Measurements from ENCODE around the gene TRIM64.
"Not testable (repeated sequence)": the region's sequence is repeated elsewhere in the genome, so short reads cannot be mapped to it uniquely, and the experiment has no call there.

The TRIM64 gene

GRCh38 chr11:89965737-89966136 is at the start of gene TRIM64:
TRIM64 (plus strand) TSS chr11:89966037; CDS start chr11:89968504, 2,467 bp downstream.
- not testable (repeated sequence) for DNase-seq (ENCODE audit: low read depth)

DNA sequence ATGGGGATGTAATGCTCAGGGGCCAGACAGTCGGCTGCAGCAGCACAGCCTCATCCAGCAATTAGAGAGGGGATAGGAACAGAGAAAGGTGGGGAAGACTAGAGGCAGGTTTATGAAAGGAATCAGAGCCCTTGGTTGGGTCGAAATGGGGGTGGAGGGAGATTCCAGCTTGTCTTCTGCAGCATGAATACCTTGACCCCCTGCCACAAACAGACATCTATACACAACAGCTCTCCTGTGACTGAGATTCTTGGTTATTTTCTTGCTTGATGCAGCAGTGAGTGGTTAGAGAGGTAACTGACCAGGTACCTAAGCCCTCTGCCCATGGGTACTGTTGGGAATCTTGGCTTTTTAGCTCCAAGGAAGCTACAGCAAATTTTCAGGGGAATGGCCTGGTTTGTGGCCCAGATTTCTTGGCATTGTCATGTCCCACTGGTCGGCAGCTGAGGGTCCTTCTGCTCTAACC is 43.6 kb upstream of the TRIM64 start, which contains the start of gene TRIM49D1:
TSS of gene TRIM49D1 (minus strand) at position 51 of the 466 bp plus-strand sequence. CDS start 4,535 bp downstream, outside the sequence.
- DNase-seq (ENCODE audit: low read depth), result peak; percentile 0

DNA sequence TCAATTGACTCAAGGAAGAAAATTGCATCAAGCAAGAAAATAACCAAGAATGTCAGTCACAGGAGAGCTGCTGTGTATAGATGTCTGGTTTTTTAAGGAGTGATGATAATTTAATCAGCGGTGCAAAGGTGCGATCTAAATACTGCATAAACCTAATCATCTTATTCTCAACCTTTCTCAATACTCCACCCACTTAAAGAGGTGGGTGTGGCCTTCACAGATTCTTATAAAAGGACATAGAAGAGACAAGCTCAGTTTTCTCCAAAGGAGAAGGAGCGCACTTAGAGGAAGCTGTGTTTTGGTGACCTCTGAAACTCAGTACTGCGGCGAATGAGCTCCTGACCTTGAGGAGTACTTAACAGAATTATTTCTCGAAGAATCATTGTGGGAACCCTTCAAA is 42.1 kb upstream of the TRIM64 start, which contains the start of gene TRIM49D2:
TSS of gene TRIM49D2 (plus strand) at position 301 of the 400 bp plus-strand sequence. CDS start 2,698 bp downstream, outside the sequence.
- not testable (repeated sequence) for DNase-seq (ENCODE audit: low read depth)

DNA sequence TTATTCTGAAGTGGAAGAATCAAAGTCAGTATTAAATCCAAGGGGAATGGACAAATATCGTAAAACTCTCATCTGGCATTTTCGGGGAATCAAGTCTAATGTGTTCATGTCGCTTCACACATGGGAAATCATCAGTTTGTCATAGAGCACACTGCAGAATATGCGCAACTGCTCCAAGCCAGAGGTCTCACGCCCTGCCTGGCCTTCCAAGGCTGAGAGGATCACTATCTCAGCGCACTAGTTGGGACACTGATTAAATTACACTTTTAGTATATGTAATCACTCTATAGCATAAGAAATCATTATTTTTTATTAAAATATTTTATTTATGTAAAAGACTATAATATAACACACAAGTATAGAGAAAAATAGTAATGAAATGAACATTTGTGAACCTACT is 5.0 kb upstream of the TRIM64 start:
- DNase-seq (ENCODE audit: low read depth), result not testable (repeated sequence)
